EH (cell line): ENCODE results near the gene AP4S1.

Experiments
- DNase-seq: peaks from one replicate; pipeline ENCODE4 v3.0.0-alpha.2; 2015; ENCODE audit warnings: low read depth

AP4S1 gene

DNA sequence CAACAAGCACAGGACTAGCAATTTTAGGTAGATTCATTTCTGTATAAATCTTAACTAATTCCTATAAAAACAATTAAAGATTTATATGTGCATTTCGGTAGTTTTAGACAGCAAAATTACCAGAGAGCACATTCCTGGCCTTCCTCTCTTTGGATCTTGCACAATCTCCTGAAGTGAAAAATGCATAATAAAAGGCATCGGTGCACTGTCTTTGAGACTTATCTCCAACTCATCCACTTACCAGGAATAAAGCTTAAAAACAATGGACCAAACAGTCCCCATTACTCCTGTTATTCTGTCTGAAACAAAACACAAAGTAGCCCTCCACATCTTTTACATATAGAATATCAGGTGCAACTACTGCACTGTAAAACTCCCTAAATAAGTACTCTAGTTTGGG is 112.9 kb downstream of the AP4S1 start:
- DNase-seq = peak; percentile 27

DNA sequence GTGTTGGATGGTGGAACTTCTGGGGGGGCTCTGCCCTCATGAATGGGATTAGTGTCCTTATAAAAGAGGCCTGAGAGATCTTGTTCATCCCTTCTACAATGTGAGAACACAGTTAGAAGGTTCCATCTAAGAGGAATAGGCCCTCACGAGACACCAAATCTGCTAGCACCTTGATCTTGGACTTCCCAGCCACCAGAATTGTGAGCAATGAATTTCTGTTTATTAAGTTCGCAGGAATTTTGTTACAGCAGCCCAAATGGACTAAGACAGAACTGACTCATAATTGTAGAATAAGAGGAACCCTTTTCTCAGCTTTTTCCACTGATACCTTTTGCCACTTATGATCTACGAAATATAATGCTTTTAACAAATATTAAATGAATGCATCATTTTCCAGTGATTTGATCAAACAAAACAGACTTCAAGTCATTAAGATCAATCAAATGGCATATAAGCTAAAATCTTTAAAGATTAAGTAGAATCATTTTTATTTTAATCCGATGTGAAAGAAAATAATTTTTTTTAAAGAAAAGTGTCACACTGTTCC is 113.9 kb downstream of the AP4S1 start:
- DNase-seq = no peak

GRCh38 chr14:31142455-31143087 is 117.1 kb downstream of the AP4S1 start:
- DNase-seq = no peak
